Caco-2 (cell line): ENCODE data around the gene LDLRAD3. TPM values are rescaled to one million over a fixed set of nuclear protein-coding genes. Genes with fewer than 3 reads are reported as not detected.

ENCODE experiments used
- BruUV-seq: library from RNA; stranded (reverse); fragments of 400-500 nt; replicated peaks from 2 replicates; lab custom pipeline; 2021; lab: Mats Ljungman, UMichigan
- CTCF ChIA-PET: fragments of 300-600 bp; sonication (Branson Sonifier 250); formaldehyde crosslinking; loops from one replicate; lab custom pipeline; 2022; ENCODE audit warnings: antibody characterized with exemption; lab: Charles Lee
- POLR2A ChIA-PET: fragments of 300-600 bp; sonication (Branson Sonifier 250); formaldehyde crosslinking; loops from one replicate; lab custom pipeline; 2022; ENCODE audit warnings: antibody characterized with exemption; lab: Charles Lee
- DNase-seq, 2 experiments: peaks; one replicate each; pipeline versions ENCODE4 v3.0.0 to v3.0.0-alpha.2; 2020 to 2022
- H3K27me3 ChIP-seq: replicated peaks from 2 replicates; pipeline ENCODE4 v1.6.0; 2011; ENCODE audit warnings: low read length; ENCODE audit not compliant: control insufficient read depth, insufficient read depth
- H3K36me3 ChIP-seq: 2 replicates; pipeline ENCODE4 v1.5.1; 2011; ENCODE audit warnings: low read length; ENCODE audit not compliant: control insufficient read depth, insufficient read depth
- H3K4me1 ChIP-seq: fragments of 250-450 bp; sonication (Bioruptor Pico); 2 replicates; pipeline ENCODE4 v1.5.1; 2020; ENCODE audit warnings: mild to moderate bottlenecking
- H3K4me3 ChIP-seq: 2 replicates; pipeline ENCODE4 v1.5.1; 2011; ENCODE audit warnings: low read depth, mild to moderate bottlenecking, control low read depth, low read length
- H3K9me3 ChIP-seq: fragments of 250-450 bp; sonication (Bioruptor Pico); 2 replicates; pipeline ENCODE4 v1.5.1; 2020; ENCODE audit warnings: mild to moderate bottlenecking, moderate library complexity
- H3K27ac Mint-ChIP-seq: one replicate; pipeline ENCODE4 v1.8.0; 2022; ENCODE audit warnings: mixed read lengths; ENCODE audit not compliant: unreplicated experiment
- H3K27me3 Mint-ChIP-seq: one replicate; pipeline ENCODE4 v1.8.0; 2022; ENCODE audit warnings: mixed read lengths; ENCODE audit not compliant: insufficient read depth, unreplicated experiment
- H3K36me3 Mint-ChIP-seq: one replicate; pipeline ENCODE4 v1.8.0; 2022; ENCODE audit warnings: mild to moderate bottlenecking, mixed read lengths; ENCODE audit not compliant: insufficient read depth, unreplicated experiment
- H3K4me1 Mint-ChIP-seq: one replicate; pipeline ENCODE4 v1.8.0; 2022; ENCODE audit warnings: low read depth, mixed read lengths; ENCODE audit not compliant: unreplicated experiment
- H3K4me3 Mint-ChIP-seq: one replicate; pipeline ENCODE4 v1.8.0; 2022; ENCODE audit warnings: mild to moderate bottlenecking, moderate library complexity, mixed read lengths; ENCODE audit not compliant: unreplicated experiment
- H3K9me3 Mint-ChIP-seq: one replicate; pipeline ENCODE4 v1.8.0; 2022; ENCODE audit warnings: mixed read lengths; ENCODE audit not compliant: unreplicated experiment
- CTCF ChIP-seq, 2 experiments: fragments of 200-600 bp in 1 of 2; IDR thresholded peaks; 1 replicate in 1 of 2; 2 replicates in 1 of 2; pipeline versions ENCODE4 v1.5.1 to v1.8.0; 2011 to 2022; ENCODE audit warnings: antibody characterized with exemption in 1 of 2, control low read depth in 1 of 2, inconsistent platforms in 1 of 2, low read depth in 1 of 2, low read length in 1 of 2, mild to moderate bottlenecking in 1 of 2, moderate library complexity in 1 of 2; ENCODE audit not compliant: insufficient read depth in 1 of 2, severe bottlenecking in 1 of 2, unreplicated experiment in 1 of 2
- intact Hi-C: fragments of 100-400 bp; cut with micrococcal nuclease; formaldehyde crosslinking; loops from one replicate; pipeline ENCODE4 v1.10.0; 2022; ENCODE audit not compliant: unreplicated experiment
- total RNA-seq: library from RNA; stranded (reverse); gene quantifications from 2 replicates; pipeline ENCODE4 v1.2.3, GENCODE V29; 2022

Gene LDLRAD3
- total RNA-seq, 1 experiment from 2014 or later, result 9.9 TPM

GRCh38 chr11:36022882-36023281 is 79.0 kb downstream of the LDLRAD3 start:
- H3K27ac Mint-ChIP-seq, result no peak overlapping the region
- no peaks in the 10 kb centered on the region for H3K9me3 Mint-ChIP-seq
- no peaks in the 10 kb centered on the region for H3K27me3 Mint-ChIP-seq
- H3K4me1 Mint-ChIP-seq, result peaks cover 21% of the 10 kb centered on the region
- ChIA-PET POLR2A (no interaction called here), CTCF (interaction anchor here (0.6 to 1.0 kb wide), 2 partner anchors 8 to 341 kb away, joined by 3 to 5 read pairs; no protein-coding TSS in a partner anchor)
- no peak overlapping the region for H3K4me3 Mint-ChIP-seq
- no TSS peak for BruUV-seq
- intact Hi-C loops, result no loop called here
- Histone ChIP-seq H3K36me3 (no peaks in the 10 kb centered on the region), H3K4me1 (peaks cover 19% of the 10 kb centered on the region), H3K9me3 (no peaks in the 10 kb centered on the region), H3K4me3 (no peak overlapping the region), H3K27me3 (no peaks in the 10 kb centered on the region)
- no peak for TF ChIP-seq CTCF (IDR thresholded peaks at IDR 0.05; ENCODE audit: insufficient read depth in 1 of 2, low read depth in 1 of 2, low read length in 1 of 2, severe bottlenecking in 1 of 2, unreplicated experiment in 1 of 2)
- DNase-seq, result no peak
- no peaks in the 10 kb centered on the region for H3K36me3 Mint-ChIP-seq

GRCh38 chr11:36023922-36024321 is 80.1 kb downstream of the LDLRAD3 start:
- no peaks in the 10 kb centered on the region for H3K27me3 Mint-ChIP-seq
- Histone ChIP-seq H3K4me1 (peaks cover 19% of the 10 kb centered on the region), H3K36me3 (no peaks in the 10 kb centered on the region), H3K27me3 (no peaks in the 10 kb centered on the region), H3K9me3 (no peaks in the 10 kb centered on the region), H3K4me3 (no peak overlapping the region)
- no TSS peak for BruUV-seq
- no peaks in the 10 kb centered on the region for H3K9me3 Mint-ChIP-seq
- no peak for DNase-seq
- CTCF ChIA-PET, result no interaction called here
- no peak overlapping the region for H3K27ac Mint-ChIP-seq
- TF ChIP-seq CTCF (IDR thresholded peaks at IDR 0.05; ENCODE audit: insufficient read depth in 1 of 2, low read depth in 1 of 2, low read length in 1 of 2, severe bottlenecking in 1 of 2, unreplicated experiment in 1 of 2), result no peak
- H3K4me1 Mint-ChIP-seq, result peaks cover 25% of the 10 kb centered on the region
- no peaks in the 10 kb centered on the region for H3K36me3 Mint-ChIP-seq
- H3K4me3 Mint-ChIP-seq, result no peak overlapping the region
- POLR2A ChIA-PET, result no interaction called here
- intact Hi-C loops, result no loop called here

- H3K4me3 ChIP-seq, result no peak overlapping the region
- Mint-ChIP-seq H3K4me1 (peaks cover 25% of the 10 kb centered on the region), H3K36me3 (no peaks in the 10 kb centered on the region), H3K27ac (no peak overlapping the region), H3K27me3 (no peaks in the 10 kb centered on the region), H3K9me3 (no peaks in the 10 kb centered on the region), H3K4me3 (no peak overlapping the region)
- BruUV-seq, result no TSS peak
- POLR2A ChIA-PET, result interaction anchor here (0.5 kb wide), 1 partner anchor 10 kb away, joined by 4 read pairs; no protein-coding TSS in a partner anchor
- DNase-seq, result no peak
- TF ChIP-seq CTCF (IDR thresholded peaks at IDR 0.05; ENCODE audit: insufficient read depth in 1 of 2, low read depth in 1 of 2, low read length in 1 of 2, severe bottlenecking in 1 of 2, unreplicated experiment in 1 of 2), result no peak
- H3K9me3 ChIP-seq, result no peaks in the 10 kb centered on the region
- no peaks in the 10 kb centered on the region for H3K36me3 ChIP-seq
- no peaks in the 10 kb centered on the region for H3K27me3 ChIP-seq
- peaks cover 19% of the 10 kb centered on the region for H3K4me1 ChIP-seq
- intact Hi-C loops, result no loop called here
- CTCF ChIA-PET, result interaction anchor here (0.6 kb wide), 1 partner anchor 103 kb away, joined by 6 read pairs; no protein-coding TSS in a partner anchor
Observed at GRCh38 chr11:36024716-36025115, 80.9 kb downstream of the LDLRAD3 start.
